ENCODE data around the gene VAMP3.

VAMP3 gene

DNA sequence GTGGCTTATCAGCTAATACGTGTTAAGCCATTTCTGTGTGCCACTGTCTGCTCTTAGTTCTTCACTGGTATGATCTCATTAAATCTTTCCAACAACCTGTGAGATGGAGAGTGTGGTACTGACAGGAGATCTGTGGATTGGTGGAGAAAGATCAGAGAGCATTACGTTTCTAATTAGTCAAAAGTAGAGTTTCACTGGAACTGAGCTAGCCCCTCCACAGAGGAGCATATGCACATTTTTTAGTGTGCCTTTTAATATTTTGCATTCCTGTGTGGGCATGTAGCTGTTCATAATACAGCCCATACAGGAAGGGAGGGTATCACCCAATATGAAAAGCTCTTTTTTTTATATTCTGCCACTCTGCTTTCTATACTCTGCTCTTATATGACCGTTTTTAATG, 50.2 kb downstream of the VAMP3 start:
- no peak for DNase-seq

- no peak for DNase-seq
These were observed 53.6 kb downstream of the VAMP3 start for GRCh38 chr1:7824701-7825100.

- no peak for DNase-seq
These were observed 55.3 kb downstream of the VAMP3 start for GRCh38 chr1:7826363-7826762.

- DNase-seq, result peak; percentile 47
These were observed 56.2 kb downstream of the VAMP3 start for GRCh38 chr1:7827126-7827955.

Data from activated naive CD4-positive, alpha-beta T cell treated with anti-CD3 and anti-CD28 coated beads, Interleukin-2, amount 50 U/mL, for 16 hours (primary cell).